Activated CD8-positive, alpha-beta T cell treated with anti-CD3 and anti-CD28 coated beads for 36 hours (primary cell): ENCODE results near the gene PLXND1. TPM values are rescaled to one million over a fixed set of nuclear protein-coding genes. Genes with fewer than 3 reads are reported as not detected.

Experiments
- ATAC-seq: fragments of 200-7000 bp; cut with Tn5 transposase; one replicate; pipeline ENCODE4 v1.10.0; 2021; ENCODE audit warnings: mild to moderate bottlenecking, moderate library complexity
- CTCF ChIA-PET: fragments of 350-600 bp; sonication (Branson Sonifier 250); formaldehyde crosslinking; loops from one replicate; lab custom pipeline; 2021; ENCODE audit warnings: antibody characterized with exemption; lab: Charles Lee
- POLR2A ChIA-PET: fragments of 350-600 bp; sonication (Branson Sonifier 250); formaldehyde crosslinking; loops from one replicate; lab custom pipeline; 2021; ENCODE audit warnings: antibody characterized with exemption; lab: Charles Lee
- DNase-seq: peaks from one replicate; pipeline ENCODE4 v3.0.0-alpha.2; 2020
- H3K27ac Mint-ChIP-seq: one replicate; pipeline ENCODE4 v1.8.0; 2021; ENCODE audit warnings: mild to moderate bottlenecking, mixed read lengths
- H3K27me3 Mint-ChIP-seq: one replicate; pipeline ENCODE4 v1.8.0; 2021; ENCODE audit warnings: mixed read lengths
- H3K36me3 Mint-ChIP-seq: one replicate; pipeline ENCODE4 v1.8.0; 2021; ENCODE audit warnings: low read depth, mixed read lengths
- H3K4me1 Mint-ChIP-seq: one replicate; pipeline ENCODE4 v1.8.0; 2021; ENCODE audit warnings: low read depth, mixed read lengths
- H3K4me3 Mint-ChIP-seq: one replicate; pipeline ENCODE4 v1.8.0; 2021; ENCODE audit warnings: mild to moderate bottlenecking, moderate library complexity, mixed read lengths
- H3K9me3 Mint-ChIP-seq: one replicate; pipeline ENCODE4 v1.8.0; 2021; ENCODE audit warnings: mixed read lengths
- CTCF ChIP-seq: fragments of 200-600 bp; IDR thresholded peaks from one replicate; pipeline ENCODE4 v1.8.0; 2022; ENCODE audit warnings: antibody characterized with exemption, mild to moderate bottlenecking
- intact Hi-C: fragments of 100-400 bp; cut with micrococcal nuclease; formaldehyde crosslinking; loops from one replicate; pipeline ENCODE4 v1.10.0; 2022
- total RNA-seq, 2 experiments: library from RNA; stranded (reverse); gene quantifications; one replicate each; pipeline ENCODE4 v1.2.3, GENCODE V29; 2021

Gene PLXND1
- total RNA-seq, 2 experiments from 2014 or later = 10.7 to 12.5 TPM

- intact Hi-C loops = no loop called here
- DNase-seq = peak; percentile 76
- peak overlapping the region; percentile 26 for H3K4me3 Mint-ChIP-seq
These were observed 29.7 kb downstream of the PLXND1 start for GRCh38 chr3:129576514-129577352.

GRCh38 chr3:129575997-129576384 is 30.5 kb downstream of the PLXND1 start:
- CTCF ChIA-PET = interaction anchor here (1.5 kb wide), 1 partner anchor 32 kb away, joined by 4 read pairs; no protein-coding TSS in a partner anchor
- no peak for DNase-seq
- Mint-ChIP-seq H3K9me3 (no peaks in the 10 kb centered on the region), H3K4me1 (peaks cover 33% of the 10 kb centered on the region), H3K36me3 (no peaks in the 10 kb centered on the region), H3K27me3 (no peaks in the 10 kb centered on the region), H3K4me3 (no peak overlapping the region), H3K27ac (peak overlapping the region; percentile 66)
- TF ChIP-seq CTCF = no peak
- intact Hi-C loops = no loop called here
- POLR2A ChIA-PET = interaction anchor here (0.6 to 1.6 kb wide), 2 partner anchors 42 to 260 kb away, joined by 3 to 5 read pairs; a partner anchor contains a TSS
- no peak for ATAC-seq

More at GRCh38 chr3:129576514-129577352, 29.7 kb downstream of the PLXND1 start:
- Mint-ChIP-seq H3K9me3 (no peaks in the 10 kb centered on the region), H3K27me3 (no peaks in the 10 kb centered on the region), H3K36me3 (no peaks in the 10 kb centered on the region), H3K4me1 (peaks cover 33% of the 10 kb centered on the region), H3K27ac (peak overlapping the region; percentile 79)
- peak; percentile 82 for ATAC-seq
- POLR2A ChIA-PET = interaction anchor here (0.6 to 1.6 kb wide), 6 partner anchors 11 to 261 kb away, joined by 3 to 12 read pairs (median 4); a partner anchor contains a TSS
- CTCF ChIA-PET = interaction anchor here (1.2 to 1.5 kb wide), 3 partner anchors 17 to 87 kb away, joined by 4 to 6 read pairs (median 4); no protein-coding TSS in a partner anchor
- no peak for TF ChIP-seq CTCF

- CTCF ChIA-PET = interaction anchor here (1.5 kb wide), 1 partner anchor 33 kb away, joined by 4 read pairs; no protein-coding TSS in a partner anchor
- POLR2A ChIA-PET = no interaction called here
These were observed 31.1 kb downstream of the PLXND1 start for GRCh38 chr3:129575233-129575996.

GRCh38 chr3:129574206-129574605 is 32.3 kb downstream of the PLXND1 start:
- POLR2A ChIA-PET = no interaction called here
- no peak overlapping the region for H3K4me3 Mint-ChIP-seq

More at GRCh38 chr3:129575233-129575996, 31.1 kb downstream of the PLXND1 start:
- ATAC-seq (no peak), DNase-seq (no peak)
- H3K27ac Mint-ChIP-seq = no peak overlapping the region
- H3K27me3 Mint-ChIP-seq = no peaks in the 10 kb centered on the region
- no peaks in the 10 kb centered on the region for H3K36me3 Mint-ChIP-seq
- H3K9me3 Mint-ChIP-seq = no peaks in the 10 kb centered on the region
- no peak for TF ChIP-seq CTCF
- intact Hi-C loops = no loop called here
- no peak overlapping the region for H3K4me3 Mint-ChIP-seq
- peaks cover 33% of the 10 kb centered on the region for H3K4me1 Mint-ChIP-seq

More at GRCh38 chr3:129574206-129574605, 32.3 kb downstream of the PLXND1 start:
- no peak for TF ChIP-seq CTCF
- Mint-ChIP-seq H3K36me3 (no peaks in the 10 kb centered on the region), H3K27ac (no peak overlapping the region), H3K9me3 (no peaks in the 10 kb centered on the region), H3K27me3 (no peaks in the 10 kb centered on the region), H3K4me1 (peaks cover 33% of the 10 kb centered on the region)
- DNase-seq (no peak), ATAC-seq (no peak)
- CTCF ChIA-PET = no interaction called here
- intact Hi-C loops = no loop called here
